Caco-2 (cell line): ENCODE measurements around the gene EEF2. TPM values are rescaled to one million over a fixed set of nuclear protein-coding genes. Genes with fewer than 3 reads are reported as not detected.
"Not testable (repeated sequence)": the region's sequence is repeated elsewhere in the genome, so short reads cannot be mapped to it uniquely, and the experiment has no call there.

ENCODE experiments used
- BruUV-seq: library from RNA; stranded (reverse); fragments of 400-500 nt; replicated peaks from 2 replicates; lab custom pipeline; 2021; lab: Mats Ljungman, UMichigan
- CTCF ChIA-PET: fragments of 300-600 bp; sonication (Branson Sonifier 250); formaldehyde crosslinking; loops from one replicate; lab custom pipeline; 2022; ENCODE audit warnings: antibody characterized with exemption; lab: Charles Lee
- POLR2A ChIA-PET: fragments of 300-600 bp; sonication (Branson Sonifier 250); formaldehyde crosslinking; loops from one replicate; lab custom pipeline; 2022; ENCODE audit warnings: antibody characterized with exemption; lab: Charles Lee
- DNase-seq, 2 experiments: peaks; one replicate each; pipeline versions ENCODE4 v3.0.0 to v3.0.0-alpha.2; 2020 to 2022
- H3K27me3 ChIP-seq: replicated peaks from 2 replicates; pipeline ENCODE4 v1.6.0; 2011; ENCODE audit warnings: low read length; ENCODE audit not compliant: control insufficient read depth, insufficient read depth
- H3K36me3 ChIP-seq: 2 replicates; pipeline ENCODE4 v1.5.1; 2011; ENCODE audit warnings: low read length; ENCODE audit not compliant: control insufficient read depth, insufficient read depth
- H3K4me1 ChIP-seq: fragments of 250-450 bp; sonication (Bioruptor Pico); 2 replicates; pipeline ENCODE4 v1.5.1; 2020; ENCODE audit warnings: mild to moderate bottlenecking
- H3K4me3 ChIP-seq: 2 replicates; pipeline ENCODE4 v1.5.1; 2011; ENCODE audit warnings: low read depth, mild to moderate bottlenecking, control low read depth, low read length
- H3K9me3 ChIP-seq: fragments of 250-450 bp; sonication (Bioruptor Pico); 2 replicates; pipeline ENCODE4 v1.5.1; 2020; ENCODE audit warnings: mild to moderate bottlenecking, moderate library complexity
- H3K27ac Mint-ChIP-seq: one replicate; pipeline ENCODE4 v1.8.0; 2022; ENCODE audit warnings: mixed read lengths; ENCODE audit not compliant: unreplicated experiment
- H3K27me3 Mint-ChIP-seq: one replicate; pipeline ENCODE4 v1.8.0; 2022; ENCODE audit warnings: mixed read lengths; ENCODE audit not compliant: insufficient read depth, unreplicated experiment
- H3K36me3 Mint-ChIP-seq: one replicate; pipeline ENCODE4 v1.8.0; 2022; ENCODE audit warnings: mild to moderate bottlenecking, mixed read lengths; ENCODE audit not compliant: insufficient read depth, unreplicated experiment
- H3K4me1 Mint-ChIP-seq: one replicate; pipeline ENCODE4 v1.8.0; 2022; ENCODE audit warnings: low read depth, mixed read lengths; ENCODE audit not compliant: unreplicated experiment
- H3K4me3 Mint-ChIP-seq: one replicate; pipeline ENCODE4 v1.8.0; 2022; ENCODE audit warnings: mild to moderate bottlenecking, moderate library complexity, mixed read lengths; ENCODE audit not compliant: unreplicated experiment
- H3K9me3 Mint-ChIP-seq: one replicate; pipeline ENCODE4 v1.8.0; 2022; ENCODE audit warnings: mixed read lengths; ENCODE audit not compliant: unreplicated experiment
- intact Hi-C: fragments of 100-400 bp; cut with micrococcal nuclease; formaldehyde crosslinking; loops from one replicate; pipeline ENCODE4 v1.10.0; 2022; ENCODE audit not compliant: unreplicated experiment
- total RNA-seq: library from RNA; stranded (reverse); gene quantifications from 2 replicates; pipeline ENCODE4 v1.2.3, GENCODE V29; 2022
- TF ChIP-seq, protein P1 (sequence below), 2 experiments: fragments of 200-600 bp in 1 of 2; IDR thresholded peaks; 1 replicate in 1 of 2; 2 replicates in 1 of 2; pipeline versions ENCODE4 v1.5.1 to v1.8.0; 2011 to 2022; ENCODE audit warnings: antibody characterized with exemption in 1 of 2, control low read depth in 1 of 2, inconsistent platforms in 1 of 2, low read depth in 1 of 2, low read length in 1 of 2, mild to moderate bottlenecking in 1 of 2, moderate library complexity in 1 of 2; ENCODE audit not compliant: insufficient read depth in 1 of 2, severe bottlenecking in 1 of 2, unreplicated experiment in 1 of 2

Gene EEF2
- total RNA-seq, 1 experiment from 2014 or later = 2,157 TPM

DNA sequence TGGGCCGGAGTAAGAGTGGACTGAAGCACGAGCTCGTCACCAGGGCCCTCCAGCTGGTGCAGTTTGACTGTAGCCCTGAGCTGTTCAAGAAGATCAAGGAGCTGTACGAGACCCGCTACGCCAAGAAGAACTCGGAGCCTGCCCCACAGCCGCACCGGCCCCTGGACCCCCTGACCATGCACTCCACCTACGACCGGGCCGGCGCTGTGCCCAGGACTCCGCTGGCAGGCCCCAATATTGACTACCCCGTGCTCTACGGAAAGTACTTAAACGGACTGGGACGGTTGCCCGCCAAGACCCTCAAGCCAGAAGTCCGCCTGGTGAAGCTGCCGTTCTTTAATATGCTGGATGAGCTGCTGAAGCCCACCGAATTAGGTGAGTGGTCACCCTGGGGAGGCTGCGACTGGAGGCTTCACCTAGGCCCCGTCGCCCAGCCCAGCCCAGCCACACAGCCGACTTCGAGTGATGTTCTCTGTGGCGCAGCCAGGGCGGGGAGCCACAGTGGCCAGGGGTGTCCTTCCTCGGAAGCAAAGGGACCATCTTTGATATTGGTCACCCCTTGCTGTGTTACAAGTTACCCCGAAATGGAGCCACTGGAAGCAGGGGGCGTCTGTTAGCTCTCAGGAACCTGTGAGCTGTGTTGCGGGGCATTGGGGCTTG lies 27.8 kb upstream of the EEF2 start:
- POLR2A ChIA-PET = no interaction called here
- no peaks in the 10 kb centered on the region for H3K27me3 ChIP-seq
- no peak overlapping the region for H3K27ac Mint-ChIP-seq
- no peaks in the 10 kb centered on the region for H3K9me3 ChIP-seq
- H3K4me1 Mint-ChIP-seq = peaks cover 5% of the 10 kb centered on the region
- H3K4me1 ChIP-seq = no peaks in the 10 kb centered on the region
- no peak overlapping the region for H3K4me3 Mint-ChIP-seq
- no peak for DNase-seq
- peaks cover 26% of the 10 kb centered on the region for H3K36me3 Mint-ChIP-seq
- peaks cover 1% of the 10 kb centered on the region for H3K36me3 ChIP-seq
- intact Hi-C loops = no loop called here
- TF ChIP-seq, protein P1, sequence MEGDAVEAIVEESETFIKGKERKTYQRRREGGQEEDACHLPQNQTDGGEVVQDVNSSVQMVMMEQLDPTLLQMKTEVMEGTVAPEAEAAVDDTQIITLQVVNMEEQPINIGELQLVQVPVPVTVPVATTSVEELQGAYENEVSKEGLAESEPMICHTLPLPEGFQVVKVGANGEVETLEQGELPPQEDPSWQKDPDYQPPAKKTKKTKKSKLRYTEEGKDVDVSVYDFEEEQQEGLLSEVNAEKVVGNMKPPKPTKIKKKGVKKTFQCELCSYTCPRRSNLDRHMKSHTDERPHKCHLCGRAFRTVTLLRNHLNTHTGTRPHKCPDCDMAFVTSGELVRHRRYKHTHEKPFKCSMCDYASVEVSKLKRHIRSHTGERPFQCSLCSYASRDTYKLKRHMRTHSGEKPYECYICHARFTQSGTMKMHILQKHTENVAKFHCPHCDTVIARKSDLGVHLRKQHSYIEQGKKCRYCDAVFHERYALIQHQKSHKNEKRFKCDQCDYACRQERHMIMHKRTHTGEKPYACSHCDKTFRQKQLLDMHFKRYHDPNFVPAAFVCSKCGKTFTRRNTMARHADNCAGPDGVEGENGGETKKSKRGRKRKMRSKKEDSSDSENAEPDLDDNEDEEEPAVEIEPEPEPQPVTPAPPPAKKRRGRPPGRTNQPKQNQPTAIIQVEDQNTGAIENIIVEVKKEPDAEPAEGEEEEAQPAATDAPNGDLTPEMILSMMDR (IDR thresholded peaks at IDR 0.05; ENCODE audit: insufficient read depth in 1 of 2, low read depth in 1 of 2, low read length in 1 of 2, severe bottlenecking in 1 of 2, unreplicated experiment in 1 of 2) = no peak
- CTCF ChIA-PET = no interaction called here
- no peaks in the 10 kb centered on the region for H3K9me3 Mint-ChIP-seq
- H3K27me3 Mint-ChIP-seq = no peaks in the 10 kb centered on the region
- no TSS peak for BruUV-seq
- no peak overlapping the region for H3K4me3 ChIP-seq

DNA sequence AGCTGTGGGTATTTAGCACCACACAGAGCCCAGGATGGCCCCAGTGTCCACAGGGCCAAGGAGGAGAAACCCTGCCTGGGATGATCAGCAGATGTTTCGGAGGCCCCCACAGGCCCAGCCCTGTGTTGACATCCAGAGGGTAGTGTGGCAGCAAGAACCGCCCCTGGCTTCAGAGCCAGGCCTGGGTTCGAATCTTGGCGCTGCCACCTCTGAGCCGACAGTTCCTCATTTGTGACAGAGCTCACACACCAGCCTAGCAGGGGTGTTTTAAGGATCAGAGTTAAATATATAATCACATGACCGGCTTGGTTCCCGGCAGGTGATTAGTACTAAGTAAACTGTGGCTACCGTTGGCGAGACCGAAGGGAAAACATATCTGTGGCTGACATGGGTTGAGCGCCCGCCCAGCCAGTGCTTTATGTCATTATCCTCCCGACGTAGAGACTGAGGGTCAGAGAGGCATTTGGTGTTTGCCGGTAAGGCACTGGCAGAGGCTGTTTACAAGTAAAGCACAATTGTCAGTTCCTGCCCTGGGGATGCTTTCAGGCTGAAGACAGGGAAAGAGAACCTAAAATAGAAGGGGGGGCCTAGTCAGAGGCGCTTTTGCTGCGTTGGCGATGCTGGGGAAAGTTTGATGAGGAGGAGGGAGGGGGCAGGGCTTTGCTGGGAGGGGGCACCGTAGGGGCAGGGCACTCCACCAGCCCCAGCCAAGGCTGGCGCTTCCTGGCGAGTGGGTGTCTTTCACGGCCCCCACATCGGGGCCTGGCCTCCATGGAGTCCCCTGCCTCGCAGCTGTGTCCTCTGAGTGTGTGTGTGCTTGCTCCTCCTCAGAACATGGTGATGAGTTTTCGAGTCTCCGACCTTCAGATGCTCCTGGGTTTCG lies 27.1 kb upstream of the EEF2 start:
- H3K9me3 ChIP-seq = no peaks in the 10 kb centered on the region
- Mint-ChIP-seq H3K4me3 (no peak overlapping the region), H3K27ac (no peak overlapping the region), H3K27me3 (no peaks in the 10 kb centered on the region), H3K4me1 (peaks cover 5% of the 10 kb centered on the region), H3K36me3 (peaks cover 26% of the 10 kb centered on the region), H3K9me3 (no peaks in the 10 kb centered on the region)
- no peaks in the 10 kb centered on the region for H3K27me3 ChIP-seq
- peaks cover 1% of the 10 kb centered on the region for H3K36me3 ChIP-seq
- intact Hi-C loops = no loop called here
- H3K4me3 ChIP-seq = no peak overlapping the region
- POLR2A ChIA-PET = no interaction called here
- no TSS peak for BruUV-seq
- no peak for DNase-seq
- CTCF ChIA-PET = interaction anchor here (0.5 kb wide), 1 partner anchor 1314 kb away, joined by 5 read pairs; no protein-coding TSS in a partner anchor
- TF ChIP-seq, protein P1 (IDR thresholded peaks at IDR 0.05; ENCODE audit: insufficient read depth in 1 of 2, low read depth in 1 of 2, low read length in 1 of 2, severe bottlenecking in 1 of 2, unreplicated experiment in 1 of 2) = no peak
- H3K4me1 ChIP-seq = no peaks in the 10 kb centered on the region

DNA sequence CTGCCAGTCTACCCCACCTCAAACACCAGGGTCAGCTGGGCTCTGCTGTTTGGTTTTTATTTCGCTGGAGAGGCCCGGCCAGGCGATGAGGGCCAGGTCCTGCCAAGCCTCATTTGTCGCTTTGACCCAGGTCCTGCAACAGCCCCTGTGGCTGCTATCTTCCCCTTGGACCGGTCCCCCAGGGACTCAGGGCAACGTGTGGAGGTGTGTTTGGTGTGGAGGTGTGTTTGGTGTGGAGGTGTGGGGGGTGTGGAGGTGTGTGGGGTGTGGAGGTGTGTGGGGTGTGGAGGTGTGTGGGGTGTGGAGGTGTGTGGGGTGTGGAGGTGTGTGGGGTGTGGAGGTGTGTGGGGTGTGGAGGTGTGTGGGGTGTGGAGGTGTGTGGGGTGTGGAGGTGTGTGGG lies 26.2 kb upstream of the EEF2 start:
- H3K4me3 Mint-ChIP-seq, H3K27me3 Mint-ChIP-seq, DNase-seq, H3K9me3 Mint-ChIP-seq, intact Hi-C loops, H3K27ac Mint-ChIP-seq, POLR2A ChIA-PET, CTCF ChIA-PET, H3K36me3 ChIP-seq, BruUV-seq, H3K4me1 ChIP-seq, H3K4me1 Mint-ChIP-seq, H3K9me3 ChIP-seq, H3K4me3 ChIP-seq, H3K27me3 ChIP-seq: not testable (repeated sequence)
- H3K36me3 Mint-ChIP-seq = peaks cover 26% of the 10 kb centered on the region
